PC-9 (cell line): Measurements from ENCODE around the gene CDS2.

ENCODE experiments used
- CTCF ChIP-seq: fragments of 200-600 bp; sonication (generic); conservative IDR thresholded peaks from 2 replicates; pipeline ENCODE4 v1.6.1; 2017; ENCODE audit warnings: mixed run types, antibody characterized with exemption, mild to moderate bottlenecking, moderate library complexity
- EZH2 ChIP-seq: fragments of 200-600 bp; sonication (generic); IDR thresholded peaks from 2 replicates; pipeline ENCODE4 v1.8.0; 2017; ENCODE audit warnings: antibody characterized with exemption, low read depth

GRCh38 chr20:5128886-5129285 lies 2.1 kb downstream of the CDS2 start:
- TF ChIP-seq EZH2, result no peak
- no peak for TF ChIP-seq CTCF
